AG08396 (cell line): ENCODE results near the gene TCP11L2.
A peak's percentile ranks its signal among the peaks of the same experiment; 100 is the strongest.
"Not testable (repeated sequence)": the region's sequence is repeated elsewhere in the genome, so short reads cannot be mapped to it uniquely, and the experiment has no call there.

Source experiments
- DNase-seq: peaks from one replicate; pipeline ENCODE4 v3.0.0; 2012; ENCODE audit warnings: low spot score, mixed read lengths

The TCP11L2 gene

GRCh38 chr12:106343214-106343528 lies 40.6 kb downstream of the TCP11L2 start:
- no peak for DNase-seq

- no peak for DNase-seq
Observed at GRCh38 chr12:106344131-106344530, 41.6 kb downstream of the TCP11L2 start.

GRCh38 chr12:106345746-106346145 lies 43.2 kb downstream of the TCP11L2 start:
- no peak for DNase-seq

GRCh38 chr12:106348411-106348810 lies 45.9 kb downstream of the TCP11L2 start:
- no peak for DNase-seq

- DNase-seq = no peak
Observed at GRCh38 chr12:106353175-106353574, 50.6 kb downstream of the TCP11L2 start.

- peak; percentile 94 for DNase-seq
Observed at GRCh38 chr12:106357549-106358395, 55.2 kb downstream of the TCP11L2 start, which contains the start of gene POLR3B. Gene POLR3B (plus strand): TSS chr12:106357748. CDS start chr12:106357880, 132 bp downstream.

- DNase-seq = peak; percentile 57
Observed at GRCh38 chr12:106358396-106359241, 56.1 kb downstream of the TCP11L2 start.

GRCh38 chr12:106359646-106360399 lies 57.3 kb downstream of the TCP11L2 start:
- no peak for DNase-seq

GRCh38 chr12:106360400-106360994 lies 58.0 kb downstream of the TCP11L2 start:
- no peak for DNase-seq

GRCh38 chr12:106362971-106363370 lies 60.4 kb downstream of the TCP11L2 start:
- DNase-seq = no peak

- DNase-seq = no peak
Observed at GRCh38 chr12:106364261-106364660, 61.7 kb downstream of the TCP11L2 start.

- DNase-seq = peak; percentile 61
Observed at GRCh38 chr12:106369624-106370346, 67.3 kb downstream of the TCP11L2 start.

- no peak for DNase-seq
Observed at GRCh38 chr12:106378788-106379187, 76.3 kb downstream of the TCP11L2 start.

GRCh38 chr12:106380954-106381353 lies 78.4 kb downstream of the TCP11L2 start:
- no peak for DNase-seq

- DNase-seq = not testable (repeated sequence)
Observed at GRCh38 chr12:106381866-106382265, 79.3 kb downstream of the TCP11L2 start.

- DNase-seq = no peak
Observed at GRCh38 chr12:106386813-106387535, 84.4 kb downstream of the TCP11L2 start.

- DNase-seq = no peak
Observed at GRCh38 chr12:106387848-106388377, 85.4 kb downstream of the TCP11L2 start.

GRCh38 chr12:106389151-106389550 lies 86.6 kb downstream of the TCP11L2 start:
- no peak for DNase-seq

- no peak for DNase-seq
Observed at GRCh38 chr12:106392759-106393158, 90.2 kb downstream of the TCP11L2 start.
